DND-41 (cell line): ENCODE measurements around the gene SEC14L2.

Experiments
- ATAC-seq: fragments of 200-7000 bp; cut with Tn5 transposase; 3 replicates; pipeline ENCODE4 v1.9.1; 2021; ENCODE audit warnings: low read depth; ENCODE audit not compliant: insufficient read depth
- DNase-seq: peaks from one replicate; pipeline ENCODE4 v3.0.0-alpha.2; 2020
- H2AFZ ChIP-seq: 2 replicates; pipeline ENCODE4 v1.6.0; 2012; ENCODE audit warnings: low read depth, low read length
- H3K27ac ChIP-seq: 2 replicates; pipeline ENCODE4 v1.5.1; 2012; ENCODE audit warnings: low read length, inconsistent platforms
- H3K27me3 ChIP-seq: fragments of 200-600 bp; sonication (generic); 2 replicates; pipeline ENCODE4 v1.6.0; 2012; ENCODE audit warnings: low read length, mild to moderate bottlenecking, inconsistent platforms; ENCODE audit not compliant: insufficient read depth, poor library complexity
- H3K36me3 ChIP-seq: 2 replicates; pipeline ENCODE4 v1.5.1; 2012; ENCODE audit warnings: low read length, inconsistent platforms; ENCODE audit not compliant: insufficient read depth
- H3K4me1 ChIP-seq: 2 replicates; pipeline ENCODE4 v1.5.1; 2012; ENCODE audit warnings: mild to moderate bottlenecking, low read length; ENCODE audit not compliant: insufficient read depth
- H3K4me2 ChIP-seq: 2 replicates; pipeline ENCODE4 v1.6.0; 2012; ENCODE audit warnings: mild to moderate bottlenecking, moderate library complexity, low read length, inconsistent platforms; ENCODE audit not compliant: insufficient read depth
- H3K4me3 ChIP-seq, 2 experiments: fragments of 200-600 bp in 1 of 2; shearing (Covaris generic) in 1 of 2; 2 replicates each; pipeline ENCODE4 v1.5.1; 2012 to 2016; ENCODE audit warnings: inconsistent platforms in 2 of 2, low read length in 2 of 2, mild to moderate bottlenecking in 2 of 2, low read depth in 1 of 2, moderate library complexity in 1 of 2
- H3K79me2 ChIP-seq: 2 replicates; pipeline ENCODE4 v1.6.0; 2012; ENCODE audit warnings: low read length, inconsistent platforms; ENCODE audit not compliant: insufficient read depth
- H3K9ac ChIP-seq: 2 replicates; pipeline ENCODE4 v1.6.0; 2012; ENCODE audit warnings: low read depth, mild to moderate bottlenecking, inconsistent platforms, low read length, moderate library complexity
- H3K9me3 ChIP-seq: 2 replicates; pipeline ENCODE4 v1.5.1; 2012; ENCODE audit warnings: low read length, moderate library complexity, mild to moderate bottlenecking, inconsistent platforms; ENCODE audit not compliant: insufficient read depth, severe bottlenecking
- H4K20me1 ChIP-seq: 2 replicates; pipeline ENCODE4 v1.6.0; 2012; ENCODE audit warnings: low read length; ENCODE audit not compliant: insufficient read depth
- EZH2 ChIP-seq: IDR thresholded peaks from 3 replicates; pipeline ENCODE4 v1.6.1; 2012; ENCODE audit warnings: borderline replicate concordance, low read depth, mild to moderate bottlenecking, moderate library complexity, low read length, inconsistent platforms; ENCODE audit not compliant: severe bottlenecking
- TF ChIP-seq, protein P1 (sequence below): IDR thresholded peaks from 2 replicates; pipeline ENCODE4 v1.5.1; 2012; ENCODE audit warnings: borderline replicate concordance, low read length, moderate library complexity, mild to moderate bottlenecking; ENCODE audit not compliant: poor library complexity, severe bottlenecking; ENCODE audit errors: extremely low read depth

The SEC14L2 gene

DNA sequence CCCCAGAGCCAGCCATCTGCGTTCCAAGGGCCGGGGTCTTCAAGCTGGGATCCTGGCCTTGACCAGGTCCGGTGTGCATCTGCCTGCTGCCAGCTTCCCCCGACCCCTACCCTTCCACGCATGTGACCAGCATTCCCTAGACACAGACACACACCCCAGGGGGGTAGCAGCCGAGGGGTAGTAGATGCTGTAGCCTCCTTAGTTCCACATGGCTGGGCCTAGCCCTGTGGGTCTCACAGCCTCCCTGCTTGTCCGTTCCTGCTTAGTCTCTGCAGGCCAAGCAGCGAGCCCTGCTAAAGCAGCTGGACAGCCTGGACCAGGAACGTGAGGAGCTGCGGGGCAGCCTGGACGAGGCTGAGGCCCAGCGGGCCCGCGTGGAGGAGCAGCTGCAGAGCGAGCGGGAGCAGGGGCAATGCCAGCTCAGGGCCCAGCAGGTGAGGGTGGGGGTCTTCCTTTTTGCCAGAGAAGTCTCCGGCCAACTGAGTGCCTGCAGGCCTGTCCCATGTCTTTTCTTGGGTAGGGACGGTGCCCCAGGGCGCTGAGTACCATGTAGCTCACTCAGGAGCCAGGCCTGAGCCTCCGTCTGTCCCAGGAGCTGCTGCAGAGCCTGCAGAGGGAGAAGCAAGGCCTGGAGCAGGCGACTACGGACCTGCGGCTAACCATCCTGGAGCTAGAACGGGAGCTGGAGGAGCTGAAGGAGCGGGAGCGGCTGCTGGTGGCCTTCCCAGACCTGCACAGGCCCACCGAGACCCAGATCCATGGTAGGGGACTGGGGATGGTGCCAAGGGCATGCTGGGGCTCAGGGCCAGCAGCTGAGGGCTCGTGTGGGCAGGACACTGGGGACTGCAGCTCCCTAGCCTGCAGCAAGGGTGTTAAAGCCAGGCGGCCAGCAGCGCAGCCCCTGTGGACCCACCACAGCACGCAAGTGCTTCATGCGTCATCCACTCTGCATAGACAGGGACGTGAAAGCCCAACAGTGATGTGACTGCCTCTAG, 23.2 kb upstream of the SEC14L2 start:
- Histone ChIP-seq H3K9ac (no peak overlapping the region), H3K27ac (no peak overlapping the region), H3K4me2 (no peak overlapping the region), H3K79me2 (no peaks in the 10 kb centered on the region), H3K36me3 (peaks cover 15% of the 10 kb centered on the region), H3K9me3 (no peaks in the 10 kb centered on the region), H3K4me1 (no peaks in the 10 kb centered on the region), H4K20me1 (peaks cover 6% of the 10 kb centered on the region), H3K4me3 (no peak overlapping the region), H2AFZ (no peak overlapping the region), H3K27me3 (no peaks in the 10 kb centered on the region)
- ATAC-seq, result no peak
- DNase-seq, result no peak
- TF ChIP-seq EZH2, result no peak
- TF ChIP-seq, protein P1, sequence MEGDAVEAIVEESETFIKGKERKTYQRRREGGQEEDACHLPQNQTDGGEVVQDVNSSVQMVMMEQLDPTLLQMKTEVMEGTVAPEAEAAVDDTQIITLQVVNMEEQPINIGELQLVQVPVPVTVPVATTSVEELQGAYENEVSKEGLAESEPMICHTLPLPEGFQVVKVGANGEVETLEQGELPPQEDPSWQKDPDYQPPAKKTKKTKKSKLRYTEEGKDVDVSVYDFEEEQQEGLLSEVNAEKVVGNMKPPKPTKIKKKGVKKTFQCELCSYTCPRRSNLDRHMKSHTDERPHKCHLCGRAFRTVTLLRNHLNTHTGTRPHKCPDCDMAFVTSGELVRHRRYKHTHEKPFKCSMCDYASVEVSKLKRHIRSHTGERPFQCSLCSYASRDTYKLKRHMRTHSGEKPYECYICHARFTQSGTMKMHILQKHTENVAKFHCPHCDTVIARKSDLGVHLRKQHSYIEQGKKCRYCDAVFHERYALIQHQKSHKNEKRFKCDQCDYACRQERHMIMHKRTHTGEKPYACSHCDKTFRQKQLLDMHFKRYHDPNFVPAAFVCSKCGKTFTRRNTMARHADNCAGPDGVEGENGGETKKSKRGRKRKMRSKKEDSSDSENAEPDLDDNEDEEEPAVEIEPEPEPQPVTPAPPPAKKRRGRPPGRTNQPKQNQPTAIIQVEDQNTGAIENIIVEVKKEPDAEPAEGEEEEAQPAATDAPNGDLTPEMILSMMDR, result no peak

DNA sequence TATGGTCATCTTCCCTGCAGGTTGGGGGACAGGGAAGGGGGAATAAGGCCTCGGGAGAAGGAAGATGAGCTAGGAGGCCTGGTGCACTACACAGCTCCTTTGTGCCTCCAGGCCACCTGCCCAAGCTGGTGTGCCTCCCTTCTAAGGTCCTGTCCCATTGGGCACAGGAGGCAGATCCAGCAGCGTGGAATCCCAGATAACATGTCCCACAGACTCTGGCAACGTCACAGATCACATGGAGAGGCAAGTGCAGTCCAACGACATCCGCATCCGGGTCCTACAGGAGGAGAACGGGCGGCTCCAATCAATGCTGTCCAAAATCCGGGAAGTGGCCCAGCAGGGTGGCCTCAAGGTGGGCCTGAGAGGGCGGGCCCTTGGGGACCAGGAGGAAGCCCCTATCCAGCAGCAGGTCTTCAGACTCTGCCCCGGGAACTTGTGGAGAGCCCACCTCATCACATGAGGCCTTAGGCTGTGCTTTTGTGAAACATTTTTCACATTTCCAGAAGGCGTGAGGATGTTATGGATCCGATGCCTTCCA, 21.4 kb upstream of the SEC14L2 start:
- ATAC-seq (no peak), DNase-seq (no peak)
- peaks cover 9% of the 10 kb centered on the region for H3K79me2 ChIP-seq
- H4K20me1 ChIP-seq, result peaks cover 6% of the 10 kb centered on the region
- TF ChIP-seq EZH2, result no peak
- TF ChIP-seq, protein P1, result no peak
- H3K27ac ChIP-seq, result no peak overlapping the region
- H3K9me3 ChIP-seq, result no peaks in the 10 kb centered on the region
- H3K27me3 ChIP-seq, result no peaks in the 10 kb centered on the region
- H3K4me2 ChIP-seq, result no peak overlapping the region
- H3K36me3 ChIP-seq, result peaks cover 31% of the 10 kb centered on the region
- no peak overlapping the region for H3K4me3 ChIP-seq
- H3K9ac ChIP-seq, result no peak overlapping the region
- H2AFZ ChIP-seq, result no peak overlapping the region
- peaks cover 13% of the 10 kb centered on the region for H3K4me1 ChIP-seq

DNA sequence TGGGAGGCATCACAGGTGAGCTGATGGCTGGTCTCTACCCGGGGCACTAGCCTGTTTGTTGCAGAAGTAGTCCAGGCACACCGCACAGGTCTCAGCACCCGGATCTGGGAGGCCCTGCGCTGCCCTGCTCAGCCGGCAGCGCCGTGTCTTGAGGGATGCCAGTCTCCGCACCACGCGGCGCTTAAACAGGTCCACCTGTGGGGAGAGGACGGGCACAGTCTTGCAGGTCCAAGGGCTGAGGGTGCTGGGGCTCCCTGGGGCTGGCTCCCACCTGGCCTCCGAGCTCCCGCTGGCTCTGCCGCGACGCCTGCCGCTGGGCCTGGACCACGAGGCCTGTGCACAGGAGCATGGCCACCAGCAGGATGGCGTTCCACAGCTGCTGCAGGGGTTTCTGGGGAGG, 16.8 kb upstream of the SEC14L2 start:
- peaks cover 49% of the 10 kb centered on the region for H3K36me3 ChIP-seq

More for the DNA sequence above, 16.8 kb upstream of the SEC14L2 start:
- peak overlapping the region in 1 of 2 experiments; percentile 41; a peak in 2 of 4 replicates for H3K4me3 ChIP-seq
- H3K9ac ChIP-seq, result peak overlapping the region; percentile 45
- H3K79me2 ChIP-seq, result peaks cover 12% of the 10 kb centered on the region
- H3K4me2 ChIP-seq, result peak overlapping the region; percentile 59
- H2AFZ ChIP-seq, result no peak overlapping the region
- no peaks in the 10 kb centered on the region for H3K27me3 ChIP-seq
- peak overlapping the region; percentile 89 for H3K27ac ChIP-seq
- no peak for DNase-seq
- no peak for TF ChIP-seq EZH2
- TF ChIP-seq, protein P1, result no peak
- ATAC-seq, result no peak
- H4K20me1 ChIP-seq, result no peaks in the 10 kb centered on the region; the same call in 1 of the 2 replicates
- H3K9me3 ChIP-seq, result no peaks in the 10 kb centered on the region
- peaks cover 59% of the 10 kb centered on the region for H3K4me1 ChIP-seq
